GM18873 (cell line): ENCODE measurements around the gene SLC7A11.

Experiments used
- ATAC-seq: cut with Tn5 transposase; IDR thresholded peaks from one replicate; pipeline ENCODE4 v1.9.1; 2021; ENCODE audit warnings: mild to moderate bottlenecking, moderate library complexity, moderate number of reproducible peaks; ENCODE audit not compliant: unreplicated experiment, low FRiP score

Gene SLC7A11

DNA sequence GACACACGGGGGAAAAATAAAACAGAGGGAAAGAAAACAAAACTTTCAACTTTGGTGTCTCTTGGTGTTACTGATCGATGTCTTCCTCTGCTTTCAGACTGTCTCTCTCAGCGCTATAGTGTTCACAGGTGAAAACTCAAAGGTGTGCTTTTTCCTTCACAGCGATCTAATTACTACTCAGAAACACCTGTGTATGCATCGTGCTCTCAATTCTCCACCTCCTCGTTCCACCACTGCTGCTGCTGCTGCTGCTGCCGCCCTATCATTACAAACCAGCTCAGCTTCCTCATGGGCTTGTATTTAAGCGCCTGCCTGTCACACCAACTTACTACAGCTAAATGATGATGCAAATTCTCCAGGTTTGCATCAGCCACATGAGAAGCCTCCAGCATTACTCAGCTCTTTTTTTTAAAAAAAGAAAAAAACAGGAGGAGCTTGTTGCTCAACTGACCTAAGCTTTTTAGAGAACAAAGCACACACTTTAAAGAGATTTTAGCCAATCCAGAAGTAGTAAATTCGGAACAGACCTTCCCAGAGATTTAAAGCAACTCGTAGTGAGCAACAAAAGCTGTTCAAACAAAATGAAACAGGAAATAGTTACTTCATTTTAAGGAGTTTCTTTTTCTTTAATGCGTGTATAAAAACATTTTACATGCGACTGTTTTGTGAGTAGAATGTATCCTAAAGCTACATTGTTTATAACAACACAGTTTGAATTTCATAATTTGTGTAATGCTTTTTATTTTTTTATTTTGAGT is at the start of gene SLC7A11:
SLC7A11 (minus strand) TSS at position 274 of the 758 bp plus-strand sequence. CDS start 280 bp downstream, outside the sequence.
- ATAC-seq: peak; percentile 99

DNA sequence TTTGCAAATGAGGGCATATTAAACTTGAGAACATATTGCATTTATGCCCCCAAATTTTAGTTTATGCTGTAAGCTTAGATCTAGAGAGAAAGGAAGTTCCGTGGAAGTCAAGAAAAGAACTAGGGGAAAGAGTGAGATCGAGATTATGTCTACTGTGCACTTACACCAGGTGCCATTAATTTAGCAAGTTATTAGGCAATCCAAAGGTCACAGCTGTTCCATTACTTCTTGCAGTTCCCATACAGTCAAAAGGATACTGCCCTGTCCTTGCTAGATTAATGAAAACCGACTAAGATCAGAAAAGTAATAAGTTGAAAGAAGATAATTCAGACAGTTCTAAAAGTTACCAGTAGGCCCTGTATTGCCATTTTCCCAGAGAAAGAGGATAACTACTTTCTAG is 49.3 kb upstream of the SLC7A11 start:
- no peak for ATAC-seq

GRCh38 chr4:138290805-138291204 is 48.7 kb upstream of the SLC7A11 start:
- no peak for ATAC-seq

GRCh38 chr4:138279286-138279685 is 37.1 kb upstream of the SLC7A11 start:
- no peak for ATAC-seq

- no peak for ATAC-seq
Observed at GRCh38 chr4:138277133-138277532, 35.0 kb upstream of the SLC7A11 start.

DNA sequence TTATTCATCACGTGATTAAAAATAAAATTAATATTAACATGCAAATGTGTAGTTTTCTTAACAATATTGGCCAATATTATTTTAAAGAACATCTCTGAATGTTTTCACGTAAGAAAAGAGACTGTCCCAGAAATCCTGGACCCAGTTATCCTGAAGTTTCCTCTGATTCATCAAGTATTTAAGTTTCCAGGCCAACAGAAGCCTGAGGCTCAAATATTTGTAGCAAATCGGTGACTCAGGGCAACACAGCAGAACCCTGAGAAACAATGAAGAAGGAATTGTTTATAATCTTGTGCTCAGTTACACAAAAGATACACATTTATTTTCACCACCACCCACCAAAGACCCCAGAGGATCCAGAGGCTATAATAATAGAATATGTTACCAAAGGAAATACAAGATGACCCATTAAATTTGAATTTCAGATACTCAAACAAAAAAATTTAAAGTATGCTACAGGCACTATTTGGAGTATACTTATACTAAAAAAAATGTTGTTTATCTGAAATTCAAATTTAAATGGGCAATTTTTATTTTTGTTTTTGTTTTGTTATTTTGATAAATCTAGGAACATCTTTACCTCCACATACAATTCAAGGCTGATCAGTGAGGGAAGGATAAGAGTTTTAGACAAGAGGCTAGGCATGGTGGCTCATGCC is 33.9 kb upstream of the SLC7A11 start:
- no peak for ATAC-seq

DNA sequence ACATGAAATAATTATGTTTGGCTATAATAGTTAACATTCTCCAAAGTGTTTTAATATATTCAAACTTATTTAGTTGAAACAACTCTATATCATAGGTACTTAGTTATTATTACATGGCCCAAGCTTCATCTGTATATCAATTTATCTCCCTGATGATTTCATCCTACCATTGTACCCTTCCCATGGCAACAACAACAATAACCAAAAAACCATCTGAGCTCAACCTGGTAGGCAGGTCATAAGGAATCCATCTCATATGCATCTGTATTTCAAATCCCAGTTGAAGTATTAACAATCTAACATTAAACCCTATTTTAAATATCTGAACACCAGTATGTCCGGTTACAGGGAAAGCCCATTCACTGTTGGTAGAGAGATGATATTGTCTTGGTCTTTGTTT is 33.1 kb upstream of the SLC7A11 start:
- no peak for ATAC-seq

DNA sequence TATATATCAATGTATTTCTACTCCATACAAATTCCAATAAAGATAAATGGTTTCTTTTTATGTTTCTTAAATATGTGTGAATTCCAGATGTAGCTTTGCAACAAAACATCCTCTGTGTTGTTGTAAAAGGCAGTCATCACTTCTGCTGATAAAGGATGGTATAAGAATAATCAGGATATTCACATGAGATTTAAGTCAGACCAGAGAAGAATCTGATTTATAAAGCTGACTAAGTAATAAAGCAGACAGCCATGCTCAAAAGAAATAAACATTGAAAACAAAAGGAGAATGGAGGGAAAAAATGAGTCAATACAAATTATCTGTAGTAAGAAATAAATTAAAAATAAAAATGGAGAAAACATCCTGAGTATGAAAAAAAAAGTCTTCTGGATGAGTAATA is 27.0 kb upstream of the SLC7A11 start:
- ATAC-seq: no peak

GRCh38 chr4:138267835-138268234 is 25.7 kb upstream of the SLC7A11 start:
- no peak for ATAC-seq

DNA sequence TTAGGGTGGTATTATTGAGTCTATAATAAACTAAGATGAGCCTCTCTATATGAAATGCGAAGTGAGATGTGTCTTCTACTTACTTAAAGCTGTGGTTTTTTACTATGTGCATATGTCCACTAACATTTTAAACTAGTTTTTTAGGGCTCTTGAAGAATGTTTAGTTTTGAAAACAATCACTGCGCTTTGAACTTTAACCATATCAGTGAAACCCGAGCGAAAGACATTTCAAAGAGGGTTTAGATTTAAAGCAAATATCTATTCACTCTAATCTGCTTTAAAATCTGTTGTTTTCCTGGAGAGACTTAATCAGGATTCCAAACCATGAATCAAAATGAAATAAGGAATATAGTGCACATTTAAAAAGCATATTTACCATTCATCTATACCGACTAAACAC is 24.8 kb upstream of the SLC7A11 start:
- ATAC-seq: no peak

DNA sequence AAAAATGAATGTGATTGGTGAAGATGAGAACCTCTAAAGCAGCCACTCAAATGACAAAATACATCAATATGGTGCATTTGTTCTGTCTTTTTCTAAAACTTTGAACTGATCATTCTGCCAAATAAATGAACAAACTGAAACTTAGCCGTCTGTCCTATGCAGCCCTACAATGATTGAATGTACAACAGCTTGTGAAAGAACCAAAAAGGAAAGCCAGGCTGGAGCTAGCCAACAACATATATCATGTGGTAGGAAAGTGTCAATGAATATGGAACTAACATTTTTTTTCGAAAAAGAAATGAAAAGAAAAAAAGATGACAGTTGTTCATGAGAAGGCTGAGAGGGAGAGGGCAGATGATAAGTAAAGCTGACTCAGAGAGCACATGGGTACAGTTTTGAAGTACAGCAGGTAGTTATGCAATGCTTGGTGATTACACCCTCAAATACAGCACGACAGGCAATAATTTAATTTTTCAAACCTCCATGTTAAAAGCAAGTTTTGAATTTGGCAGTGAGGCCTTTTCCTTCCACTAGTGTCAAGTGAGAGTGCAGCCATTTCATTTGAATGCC is 21.2 kb upstream of the SLC7A11 start:
- no peak for ATAC-seq

DNA sequence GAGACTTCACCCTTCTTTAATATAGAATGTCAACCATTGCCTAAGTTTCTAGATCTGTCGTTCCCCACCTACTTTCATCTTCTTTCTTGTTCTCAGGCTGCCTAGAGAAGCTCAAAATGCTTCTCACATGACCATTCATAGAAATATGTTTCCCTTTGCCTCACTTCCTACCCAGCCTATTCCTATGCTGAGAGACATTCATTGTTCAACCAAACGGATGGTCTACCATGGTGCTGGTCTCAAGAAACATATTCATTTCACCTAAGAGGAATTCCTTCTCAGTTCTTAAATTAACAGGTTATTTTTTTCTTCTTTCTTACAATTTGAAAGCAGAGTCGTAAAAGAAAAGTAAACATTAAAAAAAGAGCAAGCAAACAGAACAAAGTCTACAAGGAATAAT is 20.3 kb upstream of the SLC7A11 start:
- ATAC-seq: no peak

GRCh38 chr4:138262030-138262429 is 19.9 kb upstream of the SLC7A11 start:
- no peak for ATAC-seq

DNA sequence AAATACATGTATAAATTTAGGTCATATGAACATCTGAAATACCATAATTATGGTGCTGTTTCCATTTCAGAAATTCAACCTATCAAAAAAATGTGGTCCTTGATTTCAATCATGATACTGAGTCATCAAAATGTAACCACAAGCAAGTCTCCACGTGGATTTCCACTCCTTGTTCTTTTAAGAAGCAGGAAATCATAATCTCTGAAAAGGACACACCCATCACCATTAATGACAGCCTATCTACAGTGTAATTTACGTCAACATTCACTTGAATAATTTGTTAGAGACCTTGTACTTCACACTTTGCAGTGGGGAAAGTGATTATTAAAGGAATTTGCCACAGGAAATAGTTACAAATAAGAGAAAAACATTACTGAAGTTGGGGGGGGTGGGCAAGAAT is 17.7 kb upstream of the SLC7A11 start:
- no peak for ATAC-seq

DNA sequence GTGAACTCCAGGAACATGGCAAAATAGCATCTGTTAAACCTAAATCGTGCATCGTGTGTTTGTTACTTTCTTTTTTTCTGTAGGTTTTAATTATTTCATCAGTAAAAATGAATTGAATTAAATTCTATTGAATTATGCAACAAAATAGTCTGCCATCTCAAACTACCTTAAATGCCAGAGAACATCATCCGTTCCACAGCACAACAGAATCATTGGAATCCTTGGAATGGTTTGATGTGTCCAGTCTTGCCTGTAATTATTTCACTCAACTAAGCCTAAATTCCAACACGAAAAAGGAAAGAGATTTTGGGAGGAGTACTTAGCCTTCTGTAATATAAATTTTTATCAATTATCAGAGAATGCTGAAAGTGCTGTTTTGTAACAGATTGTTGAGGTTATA is 17.1 kb upstream of the SLC7A11 start:
- no peak for ATAC-seq

DNA sequence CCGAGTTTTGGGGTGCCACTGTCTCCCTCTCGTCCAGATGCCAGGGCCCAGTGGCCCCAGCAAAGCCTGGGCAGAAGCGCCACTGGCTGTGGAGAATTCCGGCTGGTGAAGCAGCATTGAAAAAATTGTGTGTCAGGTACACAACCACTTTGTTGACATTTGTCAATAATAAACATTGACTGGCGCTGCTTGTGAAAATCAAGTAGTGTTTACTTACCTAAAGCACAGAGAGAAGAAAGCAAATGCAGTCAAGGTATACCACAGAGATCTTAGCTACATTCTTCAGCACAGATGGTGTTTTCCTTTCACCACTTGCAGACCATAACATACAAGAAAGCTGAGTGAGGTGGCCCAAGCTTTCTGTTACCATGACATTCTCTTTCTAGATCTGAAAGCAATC is 14.5 kb upstream of the SLC7A11 start:
- no peak for ATAC-seq

DNA sequence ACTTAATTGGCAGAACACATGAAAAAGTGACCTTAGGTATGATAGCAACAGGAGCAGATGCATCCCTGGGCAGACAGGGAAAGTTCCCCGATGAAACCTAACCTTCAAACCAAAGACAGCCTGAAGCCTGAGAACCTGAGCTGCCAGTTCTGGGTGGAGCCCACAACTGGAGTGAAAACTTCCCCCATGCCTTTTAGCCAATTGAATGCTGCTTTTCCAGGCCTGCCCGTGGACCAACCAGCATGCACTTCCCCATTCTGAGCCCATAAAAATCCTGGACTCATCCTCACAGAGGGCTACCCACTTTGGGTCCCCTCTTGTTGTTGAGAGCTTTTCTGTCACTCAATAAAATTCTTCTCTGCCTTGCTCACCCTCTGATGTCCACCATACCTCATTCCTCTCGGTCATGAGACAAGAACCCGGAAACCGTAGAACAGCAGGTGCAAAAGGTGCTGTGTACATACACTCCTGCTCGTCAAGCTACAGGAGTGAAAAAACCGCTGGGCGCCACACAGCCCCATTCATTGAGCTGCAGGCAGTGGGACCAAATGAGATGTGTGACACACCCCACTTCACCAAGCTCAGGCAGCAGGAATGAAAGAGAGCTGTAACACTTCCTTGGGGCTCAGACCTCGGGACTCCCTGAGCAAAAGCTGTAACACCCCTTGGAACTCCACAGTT is 13.9 kb upstream of the SLC7A11 start:
- ATAC-seq: no peak

GRCh38 chr4:138252551-138252950 is 10.4 kb upstream of the SLC7A11 start:
- no peak for ATAC-seq

DNA sequence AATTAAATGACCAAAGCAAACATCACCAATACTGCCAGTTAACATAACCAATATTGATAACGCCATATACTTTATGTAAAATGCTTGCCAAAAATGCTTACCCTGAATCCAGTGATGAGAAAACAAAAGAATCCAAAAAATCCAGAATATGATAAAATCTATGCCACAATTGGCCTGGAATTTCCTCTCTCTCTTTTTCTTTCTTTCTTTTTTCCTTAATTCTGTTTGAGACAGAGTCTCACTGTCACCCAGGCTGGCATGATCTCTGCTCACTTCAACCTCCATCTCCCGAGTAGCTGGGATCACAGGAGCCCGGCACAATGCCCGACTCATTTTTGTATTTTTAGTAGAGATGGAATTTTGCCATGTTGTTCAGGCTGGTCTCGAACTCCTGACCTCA is 9.8 kb upstream of the SLC7A11 start:
- no peak for ATAC-seq

DNA sequence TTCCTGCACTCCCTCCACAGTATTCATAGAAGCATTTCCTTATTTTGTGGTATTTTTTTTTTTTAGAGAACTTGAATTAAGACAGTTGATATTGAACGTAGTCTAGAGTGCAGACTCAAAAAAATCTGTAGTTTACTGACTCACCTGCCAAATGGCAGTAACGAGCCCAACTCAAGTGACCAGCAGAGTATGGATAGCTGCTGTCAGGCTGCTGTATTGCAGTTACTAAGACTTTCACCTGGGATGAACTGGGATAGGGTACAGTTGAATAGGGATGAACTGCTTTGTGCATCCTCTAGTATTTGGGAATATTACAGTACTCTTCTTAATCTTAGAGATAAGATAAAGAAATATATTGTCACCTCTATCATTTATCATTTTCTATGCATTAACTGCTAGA is 7.0 kb upstream of the SLC7A11 start:
- no peak for ATAC-seq

GRCh38 chr4:138248058-138248457 is 5.9 kb upstream of the SLC7A11 start:
- ATAC-seq: no peak
